H1 (cell line): ENCODE data around the gene SCAI. TPM values are rescaled to one million over a fixed set of nuclear protein-coding genes. Genes with fewer than 3 reads are reported as not detected.

Experiments used
- CHD7 ChIP-seq: fragments of 300-600 bp; sonication (generic); IDR thresholded peaks from 2 replicates; pipeline ENCODE4 v1.7.1; 2012; ENCODE audit warnings: low read length, moderate library complexity, mild to moderate bottlenecking, inconsistent platforms; ENCODE audit not compliant: insufficient replicate concordance
- polyA plus RNA-seq, 7 experiments: library from polyadenylated mRNA; depleted of rRNA in 3 of 7; stranded (reverse) in 5 of 7; unstranded in 2 of 7; fragments of >200 nt in 5 of 7; fragments of 200-250 nt in 2 of 7; gene quantifications; 1 replicate in 5 of 7; 2 replicates in 1 of 7; 4 replicates in 1 of 7; pipeline versions ENCODE4 v1.2.1 to v1.2.3, GENCODE V29; 2011 to 2013; ENCODE audit warnings: missing spikeins in 2 of 7, mixed read lengths in 2 of 7
- total RNA-seq: library from RNA; stranded (reverse); fragmentation: NEBNext Ultra II Directional; extraction: Animal tissue kit (Norgen Biotek cat#: 25700); gene quantifications from 2 replicates; pipeline ENCODE4 v1.2.1, GENCODE V29; 2021

The SCAI gene
- total and polyA plus RNA-seq, 2 of the 8 experiments (the other 6 are each of a cell fraction or from before 2014, with no cell fraction given) = 6.4 to 19.8 TPM

GRCh38 chr9:125091121-125091520 lies 52.2 kb downstream of the SCAI start (continued):
- no peak for TF ChIP-seq CHD7
